Kidney (tissue), 14 donors: ENCODE results near the gene C1orf116. TPM values are rescaled to one million over a fixed set of nuclear protein-coding genes. Genes with fewer than 3 reads are reported as not detected.

Source experiments
- DNase-seq, 5 donors: peaks; one replicate each; pipeline ENCODE4 v3.0.0-alpha.2; 2013 to 2020
- FAIRE-seq: peaks from 2 replicates; lab custom pipeline; 2012; peaks lifted over from hg19 to GRCh38; lab: Jason Lieb, UNC
- H3K27ac ChIP-seq, 2 donors: one replicate each; pipeline ENCODE4 v1.7.0; 2013; ENCODE audit warnings: low read depth in 2 of 2, low read length in 2 of 2, inconsistent platforms in 1 of 2
- H3K27me3 ChIP-seq: one replicate; pipeline ENCODE4 v1.7.1; 2013; ENCODE audit warnings: low read length, inconsistent platforms; ENCODE audit not compliant: control insufficient read depth, insufficient read depth
- H3K36me3 ChIP-seq, 3 donors: one replicate each; pipeline versions ENCODE4 v1.7.0 to v1.7.1; 2013; ENCODE audit warnings: low read length in 3 of 3, control low read depth in 1 of 3, inconsistent platforms in 1 of 3; ENCODE audit not compliant: insufficient read depth in 3 of 3, control insufficient read depth in 2 of 3
- H3K4me1 ChIP-seq, 3 donors: one replicate each; pipeline versions ENCODE4 v1.7.0 to v1.7.1; 2013; ENCODE audit warnings: low read length in 3 of 3, inconsistent platforms in 1 of 3, low read depth in 1 of 3; ENCODE audit not compliant: control insufficient read depth in 2 of 3, insufficient read depth in 2 of 3
- H3K4me3 ChIP-seq, 3 donors: one replicate each; pipeline versions ENCODE4 v1.7.0 to v1.8.1; 2013; ENCODE audit warnings: low read length in 3 of 3, control low read depth in 1 of 3, inconsistent platforms in 1 of 3
- H3K9ac ChIP-seq, 3 donors: one replicate each; pipeline versions ENCODE4 v1.7.0 to v1.7.1; 2013; ENCODE audit warnings: low read length in 3 of 3, control low read depth in 1 of 3, inconsistent platforms in 1 of 3
- H3K9me3 ChIP-seq, 3 donors: one replicate each; pipeline versions ENCODE4 v1.7.0 to v1.7.1; 2013; ENCODE audit warnings: low read length in 3 of 3, control low read depth in 1 of 3, inconsistent platforms in 1 of 3; ENCODE audit not compliant: control insufficient read depth in 2 of 3, insufficient read depth in 1 of 3
- intact Hi-C: fragments of 100-400 bp; cut with DNase I; formaldehyde crosslinking; loops from one replicate; pipeline ENCODE4 v1.11.1; 2022
- polyA plus RNA-seq: library from polyadenylated mRNA; stranded (reverse); fragments of 350-450 nt; fragmentation: Illumina TruSeq; extraction: RNeasy Lipid Tissue Mini Kit (QIAGEN cat#74804); gene quantifications from one replicate; pipeline ENCODE4 v1.2.3, GENCODE V29; 2014; ENCODE audit warnings: low read depth, low replicate concordance; ENCODE audit not compliant: insufficient read depth
- total RNA-seq: library from RNA; stranded (reverse); fragmentation: NEBNext Ultra II Directional; extraction: Animal tissue kit (Norgen Biotek cat#: 25700); gene quantifications from one replicate; pipeline ENCODE4 v1.2.1, GENCODE V29; 2021
- TF ChIP-seq, protein P1 (sequence below): IDR thresholded peaks from 3 replicates; pipeline ENCODE4 v1.5.1; 2012; ENCODE audit warnings: mild to moderate bottlenecking, moderate library complexity, borderline replicate concordance; ENCODE audit not compliant: insufficient read depth; ENCODE audit errors: extremely low read depth
- donor health status: control.
- donor health status: control.
- donor health status: control.
- donor health status: control.
- donor health status: control.
- donor health status: DM: yes; HTN: yes; CAD: no.
- donor health status: Normal renal cell carcinoma (clear cell type).

Gene C1orf116
- total and polyA plus RNA-seq, 2 donors from 2014 or later = 11.9 to 19.6 TPM

DNA sequence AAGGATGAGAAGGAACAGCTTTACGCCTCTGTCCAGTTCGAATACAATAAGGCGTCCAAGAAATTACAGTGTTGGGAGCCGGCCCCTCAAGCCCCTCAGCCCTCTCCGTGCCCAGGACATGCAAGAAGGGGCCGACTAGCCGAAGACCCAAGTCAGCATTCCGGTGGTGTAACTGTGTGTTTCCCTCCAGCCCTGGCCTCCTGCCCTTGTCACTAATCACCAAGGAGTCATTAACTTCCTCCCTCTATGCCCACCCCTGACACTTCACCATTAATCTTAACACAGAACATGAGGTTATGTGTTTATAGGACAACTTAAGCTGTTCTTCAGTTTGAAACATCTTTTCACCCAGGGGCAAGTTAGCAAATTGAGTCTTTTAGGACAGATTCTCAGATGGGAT is 39.7 kb upstream of the C1orf116 start:
- H3K27ac ChIP-seq = no peak overlapping the region
- H3K4me1 ChIP-seq = peaks cover 0 to 9% (median 7%) of the 10 kb centered on the region in 3 donors
- FAIRE-seq = no peak
- TF ChIP-seq, protein P1, sequence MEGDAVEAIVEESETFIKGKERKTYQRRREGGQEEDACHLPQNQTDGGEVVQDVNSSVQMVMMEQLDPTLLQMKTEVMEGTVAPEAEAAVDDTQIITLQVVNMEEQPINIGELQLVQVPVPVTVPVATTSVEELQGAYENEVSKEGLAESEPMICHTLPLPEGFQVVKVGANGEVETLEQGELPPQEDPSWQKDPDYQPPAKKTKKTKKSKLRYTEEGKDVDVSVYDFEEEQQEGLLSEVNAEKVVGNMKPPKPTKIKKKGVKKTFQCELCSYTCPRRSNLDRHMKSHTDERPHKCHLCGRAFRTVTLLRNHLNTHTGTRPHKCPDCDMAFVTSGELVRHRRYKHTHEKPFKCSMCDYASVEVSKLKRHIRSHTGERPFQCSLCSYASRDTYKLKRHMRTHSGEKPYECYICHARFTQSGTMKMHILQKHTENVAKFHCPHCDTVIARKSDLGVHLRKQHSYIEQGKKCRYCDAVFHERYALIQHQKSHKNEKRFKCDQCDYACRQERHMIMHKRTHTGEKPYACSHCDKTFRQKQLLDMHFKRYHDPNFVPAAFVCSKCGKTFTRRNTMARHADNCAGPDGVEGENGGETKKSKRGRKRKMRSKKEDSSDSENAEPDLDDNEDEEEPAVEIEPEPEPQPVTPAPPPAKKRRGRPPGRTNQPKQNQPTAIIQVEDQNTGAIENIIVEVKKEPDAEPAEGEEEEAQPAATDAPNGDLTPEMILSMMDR = no peak
- peaks cover 3 to 66% (median 50%) of the 10 kb centered on the region in 3 donors for H3K36me3 ChIP-seq
- intact Hi-C loops = no loop called here
- H3K4me3 ChIP-seq = no peak overlapping the region
- H3K9ac ChIP-seq = no peak overlapping the region
- DNase-seq = peak in 4 of 5 donors; percentile 67 to 85 (median 80)
- H3K27me3 ChIP-seq = no peaks in the 10 kb centered on the region
- no peaks in the 10 kb centered on the region for H3K9me3 ChIP-seq

DNA sequence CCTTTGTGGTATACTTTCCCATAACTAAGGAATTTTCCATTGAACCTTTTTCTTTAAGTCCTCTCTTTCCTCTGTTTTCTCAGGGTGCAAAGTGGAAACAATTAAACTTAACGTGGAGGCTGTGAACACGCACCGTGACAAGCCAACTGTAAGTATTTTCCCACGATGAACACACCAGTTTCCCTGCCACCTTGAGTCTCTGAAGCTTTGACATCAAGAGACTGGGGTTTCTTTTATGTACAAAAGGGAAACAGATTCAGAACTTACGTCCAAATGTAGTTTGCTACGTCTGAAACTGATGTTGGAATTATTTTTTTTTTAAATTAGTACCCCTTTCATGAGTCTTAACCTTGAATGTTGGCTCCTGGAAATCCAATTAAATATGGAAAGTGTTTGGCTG is 38.9 kb upstream of the C1orf116 start:
- intact Hi-C loops = no loop called here
- Histone ChIP-seq H3K36me3 (peaks cover 3 to 72% (median 51%) of the 10 kb centered on the region in 3 donors), H3K4me1 (peaks cover 0 to 13% (median 11%) of the 10 kb centered on the region in 3 donors), H3K27ac (no peak overlapping the region), H3K9me3 (no peaks in the 10 kb centered on the region), H3K4me3 (no peak overlapping the region), H3K27me3 (no peaks in the 10 kb centered on the region), H3K9ac (no peak overlapping the region)
- TF ChIP-seq, protein P1 = no peak
- FAIRE-seq (no peak), DNase-seq (no peak)

DNA sequence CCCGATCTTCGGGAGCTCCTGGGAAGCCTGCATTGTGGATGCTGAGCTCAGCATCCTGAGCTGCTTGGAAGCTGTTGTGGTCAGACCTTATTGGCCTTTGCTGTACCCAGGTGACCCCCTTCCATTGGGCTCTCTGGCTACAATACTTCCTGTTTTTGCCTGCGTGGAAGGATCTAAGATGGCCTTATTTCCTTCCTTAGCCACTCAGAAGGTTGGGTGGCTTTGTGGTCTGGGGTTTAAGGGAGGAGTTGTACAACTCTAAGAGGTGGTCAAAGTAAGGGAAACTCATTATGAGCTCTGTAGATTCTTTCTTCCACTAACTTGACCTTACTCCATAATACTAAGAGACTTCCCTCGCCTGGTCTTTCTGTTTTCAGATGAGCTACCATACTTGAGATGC is 38.3 kb upstream of the C1orf116 start:
- H3K4me3 ChIP-seq = no peak overlapping the region
- intact Hi-C loops = no loop called here
- H3K4me1 ChIP-seq = peaks cover 0 to 13% (median 13%) of the 10 kb centered on the region in 3 donors
- H3K27me3 ChIP-seq = no peaks in the 10 kb centered on the region
- H3K9me3 ChIP-seq = no peaks in the 10 kb centered on the region
- no peak overlapping the region for H3K9ac ChIP-seq
- FAIRE-seq (no peak), DNase-seq (no peak)
- H3K27ac ChIP-seq = no peak overlapping the region
- TF ChIP-seq, protein P1 = no peak
- peaks cover 3 to 78% (median 49%) of the 10 kb centered on the region in 3 donors for H3K36me3 ChIP-seq

DNA sequence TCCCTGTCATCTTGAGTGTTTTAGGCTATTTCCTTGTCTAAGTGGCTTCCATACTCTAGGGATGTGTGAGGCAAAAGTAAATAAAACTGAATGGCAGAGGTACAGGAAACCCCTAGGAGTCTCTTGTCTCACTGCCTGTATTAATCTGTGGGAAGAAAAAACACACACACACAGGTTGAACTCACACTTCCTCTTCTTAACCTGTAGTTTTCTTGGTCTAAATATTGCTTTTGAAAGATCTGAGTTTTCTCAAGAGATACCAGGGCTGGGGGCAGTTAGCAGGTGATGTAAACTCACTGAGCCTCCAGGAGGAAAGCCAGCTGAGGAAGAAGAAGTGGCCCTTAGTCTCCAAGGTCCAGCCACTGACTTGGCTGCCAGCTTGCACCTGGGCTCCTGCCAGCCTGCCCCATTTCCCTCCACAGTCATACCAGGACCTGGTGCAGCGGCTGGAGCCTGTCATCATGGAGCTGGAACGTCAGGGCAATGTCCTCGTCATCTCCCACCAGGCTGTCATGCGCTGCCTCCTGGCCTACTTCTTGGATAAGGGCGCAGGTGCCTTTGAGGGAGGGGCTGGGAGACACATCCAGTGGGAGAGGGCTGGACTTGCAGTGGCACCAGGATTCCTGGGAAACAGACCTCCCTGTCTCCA is 37.4 kb upstream of the C1orf116 start:
- peaks cover 5 to 75% (median 51%) of the 10 kb centered on the region in 3 donors for H3K36me3 ChIP-seq

More for the DNA sequence above, 37.4 kb upstream of the C1orf116 start:
- Histone ChIP-seq H3K27ac (peak overlapping the region in 1 of 2 donors; percentile 47), H3K4me3 (no peak overlapping the region), H3K27me3 (no peaks in the 10 kb centered on the region), H3K9me3 (no peaks in the 10 kb centered on the region), H3K9ac (no peak overlapping the region), H3K4me1 (peaks cover 0 to 13% (median 13%) of the 10 kb centered on the region in 3 donors)
- DNase-seq (no peak), FAIRE-seq (no peak)
- TF ChIP-seq, protein P1 = no peak
- intact Hi-C loops = no loop called here
